ENCODE data around the gene PLEKHM2. TPM values are rescaled to one million over a fixed set of nuclear protein-coding genes. Genes with fewer than 3 reads are reported as not detected.

PLEKHM2 gene
- total and polyA plus RNA-seq, 2 of the 4 experiments (the other 2 are of a cell fraction): 24.7 to 48.0 TPM

DNA sequence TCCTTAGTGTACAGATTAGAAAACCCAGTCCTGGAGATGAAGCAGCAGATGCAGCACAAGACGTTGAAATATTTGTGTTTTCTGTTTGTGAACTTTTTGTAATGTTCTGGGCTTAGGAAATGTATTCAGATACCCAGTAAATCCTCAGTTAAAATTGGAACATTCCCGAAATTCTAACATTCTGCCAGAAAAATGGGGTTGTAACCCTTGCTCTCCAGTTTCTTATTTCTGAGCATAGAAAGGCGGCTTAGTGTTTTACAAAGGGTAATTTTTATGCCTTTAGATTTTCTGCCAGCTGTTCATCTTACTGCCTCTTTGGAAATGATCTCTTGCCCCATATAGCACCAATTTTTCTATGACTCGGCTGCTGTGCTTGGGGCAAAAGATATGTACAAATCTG is 46.3 kb upstream of the PLEKHM2 start:
- no peak overlapping the region for H3K4me2 ChIP-seq (ENCODE audit: low read depth, low read length)
- no peak overlapping the region for H3K18ac ChIP-seq (ENCODE audit: low read depth, low read length)
- H3K14ac ChIP-seq (replicated peaks; ENCODE audit: low read depth, low read length): no peak overlapping the region
- H3K79me1 ChIP-seq (ENCODE audit: low read depth in 1 of 2, low read length in 2 of 2): peaks cover 20 to 28% of the 10 kb centered on the region in 2 experiments
- H3K4me1 ChIP-seq (ENCODE audit: control insufficient read depth, insufficient read depth, low read length): no peaks in the 10 kb centered on the region
- H2AFZ ChIP-seq (replicated peaks; ENCODE audit: low read length, poor library complexity): no peak overlapping the region
- no peak overlapping the region for H3K23ac ChIP-seq (ENCODE audit: low read depth, low read length)
- in situ Hi-C loops (cut with MboI; ENCODE audit: low sequenced_read_pairs): no loop called here
- H3K9me3 ChIP-seq (ENCODE audit: control insufficient read depth, insufficient read depth, low read length): no peaks in the 10 kb centered on the region
- TF ChIP-seq RAD21 (IDR thresholded peaks at IDR 0.05; ENCODE audit: low read length) (no peak), CHD1 (IDR thresholded peaks at IDR 0.05; ENCODE audit: low read depth, low read length) (no peak), CEBPB (IDR thresholded peaks at IDR 0.05; ENCODE audit: low read depth, low read length) (no peak), RCOR1 (IDR thresholded peaks at IDR 0.05; ENCODE audit: insufficient replicate concordance, low read length) (no peak), SMC3 (IDR thresholded peaks at IDR 0.05; ENCODE audit: low read depth, low read length) (no peak), MXI1 (IDR thresholded peaks at IDR 0.05; ENCODE audit: borderline replicate concordance, low read depth, low read length) (no peak), RFX5 (IDR thresholded peaks at IDR 0.05; ENCODE audit: low read depth, low read length) (no peak), MAFK (IDR thresholded peaks at IDR 0.05; ENCODE audit: low read depth, low read length) (no peak), FOS (IDR thresholded peaks at IDR 0.05; ENCODE audit: low read depth, low read length) (no peak), NFE2L2 (IDR thresholded peaks at IDR 0.05; ENCODE audit: low read depth, low read length) (no peak), BHLHE40 (IDR thresholded peaks at IDR 0.05; ENCODE audit: low read depth, low read length) (no peak), POLR2A (IDR thresholded peaks at IDR 0.05; ENCODE audit: low read depth, low read length) (no peak)
- TF ChIP-seq, protein P1, sequence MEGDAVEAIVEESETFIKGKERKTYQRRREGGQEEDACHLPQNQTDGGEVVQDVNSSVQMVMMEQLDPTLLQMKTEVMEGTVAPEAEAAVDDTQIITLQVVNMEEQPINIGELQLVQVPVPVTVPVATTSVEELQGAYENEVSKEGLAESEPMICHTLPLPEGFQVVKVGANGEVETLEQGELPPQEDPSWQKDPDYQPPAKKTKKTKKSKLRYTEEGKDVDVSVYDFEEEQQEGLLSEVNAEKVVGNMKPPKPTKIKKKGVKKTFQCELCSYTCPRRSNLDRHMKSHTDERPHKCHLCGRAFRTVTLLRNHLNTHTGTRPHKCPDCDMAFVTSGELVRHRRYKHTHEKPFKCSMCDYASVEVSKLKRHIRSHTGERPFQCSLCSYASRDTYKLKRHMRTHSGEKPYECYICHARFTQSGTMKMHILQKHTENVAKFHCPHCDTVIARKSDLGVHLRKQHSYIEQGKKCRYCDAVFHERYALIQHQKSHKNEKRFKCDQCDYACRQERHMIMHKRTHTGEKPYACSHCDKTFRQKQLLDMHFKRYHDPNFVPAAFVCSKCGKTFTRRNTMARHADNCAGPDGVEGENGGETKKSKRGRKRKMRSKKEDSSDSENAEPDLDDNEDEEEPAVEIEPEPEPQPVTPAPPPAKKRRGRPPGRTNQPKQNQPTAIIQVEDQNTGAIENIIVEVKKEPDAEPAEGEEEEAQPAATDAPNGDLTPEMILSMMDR (conservative IDR thresholded peaks at IDR 0.05; ENCODE audit: low read depth, low read length): no peak
- TF ChIP-seq, protein P2, sequence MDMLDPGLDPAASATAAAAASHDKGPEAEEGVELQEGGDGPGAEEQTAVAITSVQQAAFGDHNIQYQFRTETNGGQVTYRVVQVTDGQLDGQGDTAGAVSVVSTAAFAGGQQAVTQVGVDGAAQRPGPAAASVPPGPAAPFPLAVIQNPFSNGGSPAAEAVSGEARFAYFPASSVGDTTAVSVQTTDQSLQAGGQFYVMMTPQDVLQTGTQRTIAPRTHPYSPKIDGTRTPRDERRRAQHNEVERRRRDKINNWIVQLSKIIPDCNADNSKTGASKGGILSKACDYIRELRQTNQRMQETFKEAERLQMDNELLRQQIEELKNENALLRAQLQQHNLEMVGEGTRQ (IDR thresholded peaks at IDR 0.05; ENCODE audit: low read depth, low read length): no peak
- TF ChIP-seq, protein P3, sequence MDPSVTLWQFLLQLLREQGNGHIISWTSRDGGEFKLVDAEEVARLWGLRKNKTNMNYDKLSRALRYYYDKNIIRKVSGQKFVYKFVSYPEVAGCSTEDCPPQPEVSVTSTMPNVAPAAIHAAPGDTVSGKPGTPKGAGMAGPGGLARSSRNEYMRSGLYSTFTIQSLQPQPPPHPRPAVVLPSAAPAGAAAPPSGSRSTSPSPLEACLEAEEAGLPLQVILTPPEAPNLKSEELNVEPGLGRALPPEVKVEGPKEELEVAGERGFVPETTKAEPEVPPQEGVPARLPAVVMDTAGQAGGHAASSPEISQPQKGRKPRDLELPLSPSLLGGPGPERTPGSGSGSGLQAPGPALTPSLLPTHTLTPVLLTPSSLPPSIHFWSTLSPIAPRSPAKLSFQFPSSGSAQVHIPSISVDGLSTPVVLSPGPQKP (IDR thresholded peaks at IDR 0.05; ENCODE audit: borderline replicate concordance, low read depth, low read length): no peak
- no peak for DNase-seq
- no peak overlapping the region for H2BK15ac ChIP-seq (ENCODE audit: low read depth, low read length)
- no peak overlapping the region for H4K91ac ChIP-seq (ENCODE audit: insufficient read depth, low read depth, low read length)
- H4K8ac ChIP-seq (ENCODE audit: low read depth in 2 of 2, low read length in 2 of 2): no peak overlapping the region
- no peak overlapping the region for H3K9ac ChIP-seq (ENCODE audit: low read depth, low read length)
- CTCF ChIA-PET: no interaction called here
- H3K4me3 ChIP-seq (ENCODE audit: insufficient read depth, low read depth, low read length): no peak overlapping the region
- 60% methylated on average over 1 of the region's 4 CpGs; no CpG with 5 or more reads in 1 of the 2 experiments for WGBS, 2 experiments (ENCODE audit: extremely low coverage in 2 of 2, insufficient read length in 1 of 2)
- H3K9me1 ChIP-seq (ENCODE audit: insufficient read depth, low read length): peaks cover 14% of the 10 kb centered on the region; the same call in 1 of the 2 replicates
- no peak overlapping the region for H3K4ac ChIP-seq (ENCODE audit: low read depth, low read length)
- no peak overlapping the region for H2AK9ac ChIP-seq (replicated peaks; ENCODE audit: low read depth, low read length, poor library complexity)
- H2BK5ac ChIP-seq (ENCODE audit: low read depth, low read length, poor library complexity, severe bottlenecking): no peak overlapping the region
- H4K5ac ChIP-seq (ENCODE audit: low read depth, low read length): no peak overlapping the region
- H3K27ac ChIP-seq (ENCODE audit: insufficient read depth, low read length): no peak overlapping the region
- no peak overlapping the region for H3K56ac ChIP-seq (ENCODE audit: extremely low read depth, insufficient read depth, low read length)
- H2AK5ac ChIP-seq (ENCODE audit: low read depth, low read length): no peak overlapping the region
- POLR2A ChIA-PET (ENCODE audit: unreplicated experiment): no interaction called here
- intact Hi-C loops (cut with micrococcal nuclease): no loop called here
- H3K36me3 ChIP-seq (ENCODE audit: control insufficient read depth, insufficient read depth, low read length): peaks cover 32% of the 10 kb centered on the region
- dilution Hi-C loops (cut with HindIII; ENCODE audit: low sequenced_read_pairs, unreplicated experiment): no loop called here
- no peak overlapping the region for H2BK20ac ChIP-seq (ENCODE audit: low read depth, low read length)
- no peak overlapping the region for H2BK120ac ChIP-seq (ENCODE audit: low read depth, low read length)
- no TSS peak for BruUV-seq (replicated peaks)
- H4K20me1 ChIP-seq (ENCODE audit: insufficient read depth, low read length): no peaks in the 10 kb centered on the region; the same call in 1 of the 2 replicates
- no peaks in the 10 kb centered on the region for H3K27me3 ChIP-seq (ENCODE audit: control insufficient read depth, insufficient read depth, low read length)
- no peak for ATAC-seq (ENCODE audit: low read depth)

Data from IMR-90 (cell line).